Thoracic aorta (tissue), 2 donors: ENCODE data around the gene CDC42EP5. TPM values are rescaled to one million over a fixed set of nuclear protein-coding genes. Genes with fewer than 3 reads are reported as not detected.

Experiments used
- ATAC-seq: fragments of 150-250 bp; one replicate; pipeline ENCODE4 v1.8.0; 2017; ENCODE audit warnings: low read depth; ENCODE audit not compliant: insufficient number of reproducible peaks, low FRiP score
- DNase-seq: peaks from one replicate; pipeline ENCODE4 v3.0.0-alpha.2; 2020; ENCODE audit warnings: low spot score
- H3K27ac ChIP-seq, 2 donors: fragments of 200-600 bp; sonication (generic); 1 replicate in 1 of 2; 2 replicates in 1 of 2; pipeline ENCODE4 v1.5.1; 2016; ENCODE audit warnings: mild to moderate bottlenecking in 2 of 2, moderate library complexity in 2 of 2
- H3K27me3 ChIP-seq: fragments of 200-600 bp; sonication (generic); replicated peaks from 2 replicates; pipeline ENCODE4 v1.6.0; 2016; ENCODE audit warnings: mild to moderate bottlenecking; ENCODE audit not compliant: insufficient read depth
- H3K36me3 ChIP-seq: fragments of 200-600 bp; sonication (generic); one replicate; pipeline ENCODE4 v1.5.1; 2016
- H3K4me1 ChIP-seq, 2 donors: fragments of 200-600 bp; sonication (generic); 1 replicate in 1 of 2; 2 replicates in 1 of 2; pipeline versions ENCODE4 v1.5.1 to v1.6.0; 2016; ENCODE audit warnings: low read depth in 2 of 2, mild to moderate bottlenecking in 1 of 2; ENCODE audit not compliant: control insufficient read depth in 1 of 2
- H3K4me3 ChIP-seq: fragments of 200-600 bp; sonication (generic); 2 replicates; pipeline ENCODE4 v1.5.1; 2016; ENCODE audit warnings: mild to moderate bottlenecking
- H3K9me3 ChIP-seq: fragments of 200-600 bp; sonication (generic); 2 replicates; pipeline ENCODE4 v1.5.1; 2016
- CTCF ChIP-seq: fragments of 200-600 bp; sonication (generic); IDR thresholded peaks from one replicate; pipeline ENCODE4 v1.5.1; 2019; ENCODE audit warnings: antibody characterized with exemption
- total RNA-seq, 2 donors: library from RNA; depleted of rRNA; stranded (reverse); fragments of >200 nt; gene quantifications; one replicate each; pipeline versions ENCODE4 v1.1.0 to v1.2.3, GENCODE V29; 2016

Gene CDC42EP5
- total RNA-seq, 2 donors from 2014 or later, result 41.2 to 55.9 TPM

GRCh38 chr19:54420068-54420382, 53.1 kb downstream of the CDC42EP5 start:
- Histone ChIP-seq H3K27me3 (no peaks in the 10 kb centered on the region), H3K27ac (no peak overlapping the region), H3K4me3 (no peak overlapping the region), H3K4me1 (no peaks in the 10 kb centered on the region), H3K36me3 (no peaks in the 10 kb centered on the region), H3K9me3 (no peaks in the 10 kb centered on the region)
- DNase-seq (no peak), ATAC-seq (no peak)
- TF ChIP-seq CTCF, result no peak

GRCh38 chr19:54418930-54419800, 53.9 kb downstream of the CDC42EP5 start:
- H3K4me3 ChIP-seq, result no peak overlapping the region
- no peak for ATAC-seq
- DNase-seq, result no peak
- no peaks in the 10 kb centered on the region for H3K36me3 ChIP-seq
- no peaks in the 10 kb centered on the region for H3K4me1 ChIP-seq
- peaks cover 8% of the 10 kb centered on the region for H3K27me3 ChIP-seq
- H3K27ac ChIP-seq, result no peak overlapping the region
- no peaks in the 10 kb centered on the region for H3K9me3 ChIP-seq
- no peak for TF ChIP-seq CTCF

GRCh38 chr19:54418030-54418929, 54.8 kb downstream of the CDC42EP5 start:
- Histone ChIP-seq H3K4me3 (no peak overlapping the region), H3K9me3 (no peaks in the 10 kb centered on the region), H3K36me3 (no peaks in the 10 kb centered on the region), H3K27ac (no peak overlapping the region), H3K27me3 (peaks cover 11% of the 10 kb centered on the region), H3K4me1 (no peaks in the 10 kb centered on the region)
- DNase-seq, result no peak
- TF ChIP-seq CTCF, result no peak
- ATAC-seq, result no peak

- H3K27me3 ChIP-seq, result peaks cover 11% of the 10 kb centered on the region
- DNase-seq (no peak), ATAC-seq (no peak)
- H3K36me3 ChIP-seq, result no peaks in the 10 kb centered on the region
- H3K4me1 ChIP-seq, result no peaks in the 10 kb centered on the region
- no peak overlapping the region for H3K4me3 ChIP-seq
- no peak for TF ChIP-seq CTCF
- no peaks in the 10 kb centered on the region for H3K9me3 ChIP-seq
- H3K27ac ChIP-seq, result no peak overlapping the region
Measured at GRCh38 chr19:54416695-54417491, 56.2 kb downstream of the CDC42EP5 start.
